Measurements from ENCODE around the gene CALHM5.

DNA sequence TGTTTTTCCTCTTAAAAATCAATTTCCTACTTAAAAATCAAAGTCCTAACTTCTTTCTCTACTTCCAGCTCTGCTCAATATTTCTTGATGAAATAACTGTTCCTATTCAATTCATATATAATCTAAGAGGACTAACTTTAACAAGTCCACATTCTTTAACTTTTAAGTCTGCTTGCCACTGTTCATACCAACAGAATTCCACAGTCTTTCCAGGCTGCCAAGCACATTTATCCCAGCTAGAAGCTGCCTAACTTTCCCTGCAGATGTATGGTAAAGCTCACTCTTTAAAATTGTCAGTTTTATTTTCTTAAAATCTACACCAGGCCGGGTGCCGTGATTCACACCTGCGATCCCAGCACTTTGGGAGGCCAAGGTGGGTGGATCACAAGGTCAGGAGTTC is 38.7 kb upstream of the CALHM5 start:
- TF ChIP-seq POLR2A (IDR thresholded peaks at IDR 0.05): no peak
- TF ChIP-seq, protein P1, sequence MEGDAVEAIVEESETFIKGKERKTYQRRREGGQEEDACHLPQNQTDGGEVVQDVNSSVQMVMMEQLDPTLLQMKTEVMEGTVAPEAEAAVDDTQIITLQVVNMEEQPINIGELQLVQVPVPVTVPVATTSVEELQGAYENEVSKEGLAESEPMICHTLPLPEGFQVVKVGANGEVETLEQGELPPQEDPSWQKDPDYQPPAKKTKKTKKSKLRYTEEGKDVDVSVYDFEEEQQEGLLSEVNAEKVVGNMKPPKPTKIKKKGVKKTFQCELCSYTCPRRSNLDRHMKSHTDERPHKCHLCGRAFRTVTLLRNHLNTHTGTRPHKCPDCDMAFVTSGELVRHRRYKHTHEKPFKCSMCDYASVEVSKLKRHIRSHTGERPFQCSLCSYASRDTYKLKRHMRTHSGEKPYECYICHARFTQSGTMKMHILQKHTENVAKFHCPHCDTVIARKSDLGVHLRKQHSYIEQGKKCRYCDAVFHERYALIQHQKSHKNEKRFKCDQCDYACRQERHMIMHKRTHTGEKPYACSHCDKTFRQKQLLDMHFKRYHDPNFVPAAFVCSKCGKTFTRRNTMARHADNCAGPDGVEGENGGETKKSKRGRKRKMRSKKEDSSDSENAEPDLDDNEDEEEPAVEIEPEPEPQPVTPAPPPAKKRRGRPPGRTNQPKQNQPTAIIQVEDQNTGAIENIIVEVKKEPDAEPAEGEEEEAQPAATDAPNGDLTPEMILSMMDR (IDR thresholded peaks at IDR 0.05): no peak
